CD4-positive, CD25-positive, alpha-beta regulatory T cell (primary cell): Measurements from ENCODE around the gene AGAP1. TPM values are rescaled to one million over a fixed set of nuclear protein-coding genes. Genes with fewer than 3 reads are reported as not detected.

ENCODE experiments used
- ATAC-seq, 2 donors: fragments of 150-1000 bp; cut with Tn5 transposase; one replicate each; pipeline ENCODE4 v1.10.0; 2021; ENCODE audit warnings: low read depth in 2 of 2, moderate number of reproducible peaks in 2 of 2, moderate library complexity in 1 of 2
- DNase-seq, 3 donors: peaks; one replicate each; pipeline versions ENCODE4 v3.0.0 to v3.0.0-alpha.2; 2012 to 2022; ENCODE audit warnings: mixed read lengths in 1 of 3
- H3K27ac ChIP-seq: one replicate; pipeline ENCODE4 v1.7.0; 2013; ENCODE audit warnings: mild to moderate bottlenecking, low read length; ENCODE audit not compliant: insufficient read depth, poor library complexity, severe bottlenecking
- H3K27me3 ChIP-seq: one replicate; pipeline ENCODE4 v1.7.0; 2013; ENCODE audit warnings: low read length; ENCODE audit not compliant: control insufficient read depth, insufficient read depth
- H3K36me3 ChIP-seq: one replicate; pipeline ENCODE4 v1.7.0; 2013; ENCODE audit warnings: mild to moderate bottlenecking, low read length, moderate library complexity; ENCODE audit not compliant: control insufficient read depth, insufficient read depth
- H3K4me1 ChIP-seq: 2 replicates; pipeline ENCODE4 v1.7.0; 2013; ENCODE audit warnings: mild to moderate bottlenecking, low read length; ENCODE audit not compliant: insufficient read depth, control insufficient read depth, poor library complexity, severe bottlenecking
- H3K4me3 ChIP-seq: one replicate; pipeline ENCODE4 v1.7.0; 2013; ENCODE audit warnings: low read depth, mild to moderate bottlenecking, low read length, moderate library complexity
- H3K9me3 ChIP-seq, 2 experiments: 1 replicate in 1 of 2; 2 replicates in 1 of 2; pipeline ENCODE4 v1.7.0; 2013; ENCODE audit warnings: low read length in 2 of 2, mild to moderate bottlenecking in 1 of 2, moderate library complexity in 1 of 2; ENCODE audit not compliant: control insufficient read depth in 2 of 2
- H3K27ac Mint-ChIP-seq, 3 donors: one replicate each; pipeline ENCODE4 v1.8.0; 2020 to 2022; ENCODE audit warnings: mild to moderate bottlenecking in 3 of 3, mixed read lengths in 3 of 3, moderate library complexity in 2 of 3
- H3K27me3 Mint-ChIP-seq: one replicate; pipeline ENCODE4 v1.8.0; 2022; ENCODE audit warnings: mild to moderate bottlenecking, mixed read lengths
- H3K36me3 Mint-ChIP-seq: one replicate; pipeline ENCODE4 v1.8.0; 2020; ENCODE audit warnings: mixed read lengths
- H3K4me1 Mint-ChIP-seq, 4 donors: one replicate each; pipeline ENCODE4 v1.8.0; 2020 to 2022; ENCODE audit warnings: mixed read lengths in 4 of 4, mild to moderate bottlenecking in 1 of 4
- H3K4me3 Mint-ChIP-seq, 4 donors: one replicate each; pipeline ENCODE4 v1.8.0; 2020 to 2022; ENCODE audit warnings: mild to moderate bottlenecking in 4 of 4, mixed read lengths in 4 of 4, moderate library complexity in 3 of 4
- H3K9me3 Mint-ChIP-seq, 7 donors: one replicate each; pipeline ENCODE4 v1.8.0; 2020 to 2022; ENCODE audit warnings: mixed read lengths in 7 of 7, mild to moderate bottlenecking in 3 of 7, moderate library complexity in 2 of 7
- polyA plus RNA-seq, 4 donors: library from polyadenylated mRNA; unstranded; fragments of 300-500 nt; fragmentation: Illumina TruSeq; gene quantifications; one replicate each; pipeline ENCODE4 v1.2.3, GENCODE V29; 2021
- total RNA-seq: library from RNA; stranded (reverse); gene quantifications from one replicate; pipeline ENCODE4 v1.2.3, GENCODE V29; 2022

AGAP1 gene
- total and polyA plus RNA-seq, 5 donors from 2014 or later = 0.99 TPM; not detected in 4

GRCh38 chr2:235518322-235519090, 24.7 kb downstream of the AGAP1 start:
- Histone ChIP-seq H3K9me3 (no peaks in the 10 kb centered on the region), H3K4me1 (no peaks in the 10 kb centered on the region), H3K4me3 (no peak overlapping the region), H3K27me3 (no peaks in the 10 kb centered on the region), H3K36me3 (no peaks in the 10 kb centered on the region), H3K27ac (no peak overlapping the region)
- Mint-ChIP-seq H3K4me1 (no peaks in the 10 kb centered on the region), H3K27ac (no peak overlapping the region), H3K27me3 (peaks cover 5% of the 10 kb centered on the region), H3K36me3 (no peaks in the 10 kb centered on the region), H3K4me3 (no peak overlapping the region), H3K9me3 (peaks cover 0 to 2% (median 0%) of the 10 kb centered on the region in 7 donors)
- DNase-seq (no peak), ATAC-seq (no peak)

- Mint-ChIP-seq H3K4me1 (no peaks in the 10 kb centered on the region), H3K36me3 (no peaks in the 10 kb centered on the region), H3K4me3 (no peak overlapping the region), H3K27ac (no peak overlapping the region), H3K9me3 (no peaks in the 10 kb centered on the region), H3K27me3 (peaks cover 9% of the 10 kb centered on the region)
- Histone ChIP-seq H3K27me3 (no peaks in the 10 kb centered on the region), H3K4me1 (no peaks in the 10 kb centered on the region), H3K27ac (no peak overlapping the region), H3K36me3 (no peaks in the 10 kb centered on the region), H3K9me3 (no peaks in the 10 kb centered on the region), H3K4me3 (no peak overlapping the region)
- DNase-seq = no peak
- no peak for ATAC-seq
Measured at GRCh38 chr2:235520787-235521186, 26.9 kb downstream of the AGAP1 start.

GRCh38 chr2:235521844-235522243, 28.0 kb downstream of the AGAP1 start:
- ATAC-seq (no peak), DNase-seq (no peak)
- Mint-ChIP-seq H3K4me3 (no peak overlapping the region), H3K27me3 (peaks cover 9% of the 10 kb centered on the region), H3K9me3 (no peaks in the 10 kb centered on the region), H3K36me3 (no peaks in the 10 kb centered on the region), H3K27ac (no peak overlapping the region), H3K4me1 (no peaks in the 10 kb centered on the region)
- Histone ChIP-seq H3K27ac (no peak overlapping the region), H3K4me3 (no peak overlapping the region), H3K4me1 (no peaks in the 10 kb centered on the region), H3K36me3 (no peaks in the 10 kb centered on the region), H3K27me3 (no peaks in the 10 kb centered on the region), H3K9me3 (no peaks in the 10 kb centered on the region)

GRCh38 chr2:235523021-235523420, 29.2 kb downstream of the AGAP1 start:
- ATAC-seq (no peak), DNase-seq (no peak)
- H3K27ac Mint-ChIP-seq = no peak overlapping the region
- no peaks in the 10 kb centered on the region for H3K9me3 Mint-ChIP-seq
- H3K36me3 Mint-ChIP-seq = no peaks in the 10 kb centered on the region
- Histone ChIP-seq H3K4me1 (no peaks in the 10 kb centered on the region), H3K27ac (no peak overlapping the region), H3K27me3 (no peaks in the 10 kb centered on the region), H3K9me3 (no peaks in the 10 kb centered on the region), H3K4me3 (no peak overlapping the region), H3K36me3 (no peaks in the 10 kb centered on the region)
- no peaks in the 10 kb centered on the region for H3K4me1 Mint-ChIP-seq
- H3K27me3 Mint-ChIP-seq = peaks cover 9% of the 10 kb centered on the region
- no peak overlapping the region for H3K4me3 Mint-ChIP-seq

GRCh38 chr2:235523486-235524150, 29.8 kb downstream of the AGAP1 start:
- Histone ChIP-seq H3K27me3 (no peaks in the 10 kb centered on the region), H3K36me3 (no peaks in the 10 kb centered on the region), H3K27ac (no peak overlapping the region), H3K9me3 (no peaks in the 10 kb centered on the region), H3K4me3 (no peak overlapping the region), H3K4me1 (no peaks in the 10 kb centered on the region)
- H3K4me3 Mint-ChIP-seq = no peak overlapping the region
- H3K4me1 Mint-ChIP-seq = no peaks in the 10 kb centered on the region
- H3K27me3 Mint-ChIP-seq = peaks cover 8% of the 10 kb centered on the region
- H3K9me3 Mint-ChIP-seq = no peaks in the 10 kb centered on the region
- no peak overlapping the region for H3K27ac Mint-ChIP-seq
- H3K36me3 Mint-ChIP-seq = no peaks in the 10 kb centered on the region
- ATAC-seq = no peak
- DNase-seq = no peak

- H3K36me3 ChIP-seq = no peaks in the 10 kb centered on the region
- Mint-ChIP-seq H3K4me3 (no peak overlapping the region), H3K27ac (no peak overlapping the region), H3K27me3 (peaks cover 5% of the 10 kb centered on the region), H3K9me3 (peaks cover 0 to 2% (median 0%) of the 10 kb centered on the region in 7 donors), H3K4me1 (no peaks in the 10 kb centered on the region), H3K36me3 (no peaks in the 10 kb centered on the region)
- ATAC-seq (no peak), DNase-seq (no peak)
- no peaks in the 10 kb centered on the region for H3K4me1 ChIP-seq
- H3K9me3 ChIP-seq = no peaks in the 10 kb centered on the region
- H3K27me3 ChIP-seq = no peaks in the 10 kb centered on the region
- H3K4me3 ChIP-seq = no peak overlapping the region
- H3K27ac ChIP-seq = no peak overlapping the region
Measured at GRCh38 chr2:235526166-235526565, 32.3 kb downstream of the AGAP1 start.

- H3K9me3 Mint-ChIP-seq = peaks cover 0 to 2% (median 0%) of the 10 kb centered on the region in 7 donors
- H3K36me3 Mint-ChIP-seq = no peaks in the 10 kb centered on the region
- peaks cover 5% of the 10 kb centered on the region for H3K27me3 Mint-ChIP-seq
- Histone ChIP-seq H3K27ac (no peak overlapping the region), H3K36me3 (no peaks in the 10 kb centered on the region), H3K4me3 (no peak overlapping the region), H3K27me3 (no peaks in the 10 kb centered on the region), H3K4me1 (no peaks in the 10 kb centered on the region), H3K9me3 (no peaks in the 10 kb centered on the region)
- H3K4me3 Mint-ChIP-seq = no peak overlapping the region
- no peak overlapping the region for H3K27ac Mint-ChIP-seq
- ATAC-seq = no peak
- H3K4me1 Mint-ChIP-seq = no peaks in the 10 kb centered on the region
- no peak for DNase-seq
Measured at GRCh38 chr2:235527806-235528469, 34.1 kb downstream of the AGAP1 start.
